ENCODE results near the gene ABHD3.
"Not testable (repeated sequence)": the region's sequence is repeated elsewhere in the genome, so short reads cannot be mapped to it uniquely, and the experiment has no call there.

The ABHD3 gene

DNA sequence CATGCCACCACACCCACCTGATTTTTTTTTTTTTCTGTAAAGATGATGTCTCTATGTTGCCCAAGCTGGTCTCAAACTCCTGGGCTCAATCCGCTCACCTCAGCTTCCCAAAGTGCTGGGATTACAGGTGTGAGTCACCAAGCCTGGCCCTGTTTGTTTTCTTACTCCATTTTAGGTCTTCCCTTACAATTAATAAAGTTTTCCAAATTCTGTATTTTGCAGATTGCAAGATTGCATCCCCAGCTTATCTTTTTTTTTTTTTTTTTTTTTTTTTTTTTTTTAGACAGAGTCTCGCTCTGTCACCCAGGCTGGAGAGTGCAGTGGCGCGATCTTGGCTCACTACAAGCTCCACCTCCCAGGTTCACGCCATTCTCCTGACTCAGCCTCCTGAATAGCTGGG is 64.2 kb downstream of the ABHD3 start:
- DNase-seq, result not testable (repeated sequence)

DNA sequence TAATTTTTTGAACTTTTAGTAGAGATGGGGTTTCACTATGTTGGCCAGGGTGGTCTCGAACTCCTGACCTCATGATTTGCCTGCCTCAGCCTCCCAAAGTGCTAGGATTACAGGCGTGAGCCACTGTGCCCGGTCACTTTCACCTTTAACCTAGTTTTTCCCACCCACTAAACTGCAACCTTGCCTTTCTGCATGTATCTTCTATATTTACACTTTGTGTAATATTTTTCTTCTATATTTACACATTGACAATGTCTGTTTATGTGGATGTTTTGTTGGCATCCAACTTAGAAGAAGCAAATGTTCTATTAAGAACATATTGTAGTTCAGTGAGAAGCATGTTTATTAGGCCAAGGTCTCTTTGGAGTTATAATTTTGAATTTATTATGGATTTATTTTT is 65.8 kb downstream of the ABHD3 start:
- no peak for DNase-seq

DNA sequence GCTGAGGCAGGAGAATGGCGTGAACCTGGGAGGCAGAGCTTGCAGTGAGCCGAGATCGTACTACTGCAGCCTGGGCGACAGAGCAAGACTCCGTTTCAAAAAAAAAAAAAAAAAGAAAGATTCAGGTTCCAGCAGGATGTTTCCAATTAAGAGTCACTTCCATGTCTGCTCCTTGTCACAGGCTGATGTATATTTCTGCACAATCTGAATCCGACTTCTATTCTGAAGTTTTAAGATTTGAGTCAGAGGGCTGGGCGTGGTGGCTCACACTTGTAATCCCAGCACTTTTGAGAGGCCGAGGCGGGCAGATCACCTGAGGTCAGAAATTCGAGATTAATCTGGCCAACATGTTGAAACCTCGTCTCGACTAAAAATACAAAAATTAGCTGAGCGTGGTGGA is 67.8 kb downstream of the ABHD3 start:
- DNase-seq, result no peak

DNA sequence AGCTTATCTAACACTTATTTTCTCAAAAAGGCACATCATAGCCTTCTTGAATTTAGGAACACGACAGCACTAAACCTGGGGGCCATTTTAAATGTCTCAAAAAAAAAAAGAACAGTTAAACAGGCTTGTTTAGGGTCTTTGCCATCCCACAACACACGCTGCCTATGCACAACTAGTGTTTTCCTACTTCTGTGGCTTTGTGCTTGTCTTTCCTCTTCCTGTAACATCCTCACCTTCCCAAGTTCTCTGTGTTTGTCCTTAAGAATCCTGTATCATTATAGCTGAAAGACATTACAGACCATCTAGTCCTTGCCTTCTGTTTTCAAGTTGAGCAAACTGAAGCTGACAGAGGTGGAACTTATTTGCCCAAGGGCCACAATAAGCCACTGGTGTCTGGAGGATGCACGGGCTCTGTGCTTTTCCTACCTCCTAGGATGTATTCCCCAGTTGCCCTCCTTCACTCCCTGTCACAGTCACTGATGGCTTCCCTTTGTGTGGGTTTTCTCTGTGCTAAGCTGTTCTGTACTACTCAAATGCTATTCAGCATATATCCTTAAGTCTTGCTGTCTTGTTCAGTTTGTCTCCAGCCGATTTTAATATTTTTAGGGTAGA is 69.9 kb downstream of the ABHD3 start:
- no peak for DNase-seq

DNA sequence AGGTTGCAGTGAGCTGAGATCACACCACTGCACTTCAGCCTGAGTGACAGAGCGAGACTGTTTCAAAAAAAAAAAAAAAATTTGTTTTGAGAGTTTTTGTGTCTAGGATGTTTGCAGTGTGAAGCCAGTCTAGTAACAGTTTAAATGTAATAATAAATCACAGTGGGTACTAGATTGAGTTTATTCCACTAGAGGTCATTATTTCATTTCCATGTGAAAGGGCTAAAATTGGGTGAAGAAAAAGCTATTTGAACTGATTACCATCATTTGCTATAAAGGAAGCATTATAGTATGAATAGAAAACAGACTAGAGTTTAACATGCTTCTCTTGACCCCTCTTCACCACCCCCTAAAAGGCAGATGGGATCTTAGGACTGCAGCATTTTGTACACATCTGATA is 72.2 kb downstream of the ABHD3 start:
- no peak for DNase-seq

DNA sequence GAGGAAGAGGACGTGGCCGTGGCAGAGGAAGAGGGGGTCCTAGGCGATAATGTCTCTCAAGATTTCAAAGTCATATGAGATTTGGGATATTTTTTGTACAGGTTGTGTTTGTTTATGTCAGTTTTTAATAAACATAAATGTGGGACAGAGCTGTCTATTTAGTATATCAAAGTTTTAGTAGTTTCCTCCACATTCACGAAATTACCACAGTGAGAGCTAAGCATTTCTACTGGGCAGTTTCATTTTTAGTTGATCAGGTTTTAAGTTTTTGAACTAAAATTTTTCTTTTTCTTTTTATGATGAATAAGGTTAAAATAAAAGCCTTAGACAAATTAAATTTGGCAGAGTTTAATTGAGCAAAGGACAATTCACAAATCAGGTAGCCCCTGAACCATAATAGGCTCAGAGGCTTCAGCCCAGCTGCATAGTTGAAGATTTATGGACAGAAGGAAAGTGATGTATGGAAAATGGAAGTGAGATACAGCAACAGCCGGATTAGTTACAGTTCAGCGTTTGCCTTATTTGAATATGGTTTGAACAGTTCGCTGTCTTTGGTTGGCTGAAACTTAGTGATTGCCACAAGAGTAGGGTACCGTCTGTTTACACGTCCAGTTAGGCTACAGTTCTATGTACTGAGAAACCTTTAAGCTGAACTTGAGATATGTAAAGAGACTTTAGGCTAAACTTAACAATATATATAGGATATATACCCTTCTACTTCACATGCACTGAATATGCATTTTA is 75.3 kb downstream of the ABHD3 start:
- DNase-seq, result no peak

DNA sequence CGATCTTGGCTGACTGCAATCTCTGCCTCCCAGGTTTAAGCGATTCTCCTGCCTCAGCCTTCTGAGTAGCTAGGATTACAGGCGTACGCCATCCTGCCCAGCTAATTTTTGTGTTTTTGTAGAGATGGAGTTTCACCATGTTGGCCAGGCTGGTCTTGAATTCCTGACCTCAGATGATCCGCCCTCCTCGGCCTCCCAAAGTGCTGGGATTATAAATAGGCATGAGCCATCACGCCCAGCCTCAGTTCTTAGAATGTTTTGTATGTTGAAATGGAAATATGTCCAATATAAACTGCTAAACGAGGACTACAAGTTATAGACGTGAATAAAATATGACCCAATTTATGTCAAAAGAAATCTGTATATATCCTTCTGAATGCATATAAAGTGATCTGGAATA is 82.9 kb downstream of the ABHD3 start:
- not testable (repeated sequence) for DNase-seq

DNA sequence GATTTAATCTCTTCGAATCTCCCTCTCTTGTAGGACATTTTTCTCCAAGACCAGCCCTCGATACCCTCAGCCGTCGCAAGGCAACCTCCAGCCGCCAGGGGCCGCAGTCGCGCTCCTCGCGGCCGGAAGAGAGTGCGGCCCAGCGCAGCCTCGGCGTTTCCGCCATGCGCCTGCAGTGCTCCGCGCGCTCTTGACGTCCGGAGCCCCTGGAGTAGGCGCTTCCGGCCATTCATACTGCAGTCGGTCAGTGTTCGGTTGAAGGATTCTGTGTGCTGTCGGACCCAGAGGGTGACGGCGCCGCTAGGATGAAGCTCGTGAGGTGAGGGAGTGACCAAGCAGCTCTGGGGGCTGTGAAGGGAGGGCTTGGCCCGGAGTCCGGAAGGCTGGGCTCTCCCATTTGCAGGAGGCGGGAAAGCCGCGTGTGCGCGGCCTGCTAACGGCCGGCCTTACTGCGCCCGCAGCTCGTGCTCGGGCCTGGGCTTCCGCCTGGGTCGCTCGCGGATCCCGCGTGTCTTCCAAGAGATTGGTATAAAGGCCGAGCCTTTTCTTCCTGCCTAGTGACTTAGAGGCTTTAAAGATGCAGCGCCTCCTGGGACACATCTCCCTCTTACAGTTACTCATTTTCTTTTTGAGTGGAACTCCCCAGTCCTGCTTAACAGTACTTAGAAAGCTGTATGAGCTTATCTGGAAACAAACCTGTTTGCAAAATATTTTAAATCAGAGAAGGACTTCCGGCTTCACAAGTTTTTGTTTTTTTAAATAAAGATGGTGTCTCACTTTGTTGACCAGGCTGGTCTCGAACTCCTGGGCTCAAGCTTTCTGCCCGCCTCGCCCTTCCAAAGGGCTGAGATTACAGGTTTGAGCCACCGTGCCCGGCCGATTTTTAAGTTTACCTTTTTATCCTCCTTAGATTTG is 92.2 kb downstream of the ABHD3 start, which contains the start of gene SNRPD1:
TSS of gene SNRPD1 (plus strand) at position 190 of the 915 bp plus-strand sequence. CDS start at position 306, 116 bp downstream.
- peak; percentile 65 to 67 for DNase-seq

DNA sequence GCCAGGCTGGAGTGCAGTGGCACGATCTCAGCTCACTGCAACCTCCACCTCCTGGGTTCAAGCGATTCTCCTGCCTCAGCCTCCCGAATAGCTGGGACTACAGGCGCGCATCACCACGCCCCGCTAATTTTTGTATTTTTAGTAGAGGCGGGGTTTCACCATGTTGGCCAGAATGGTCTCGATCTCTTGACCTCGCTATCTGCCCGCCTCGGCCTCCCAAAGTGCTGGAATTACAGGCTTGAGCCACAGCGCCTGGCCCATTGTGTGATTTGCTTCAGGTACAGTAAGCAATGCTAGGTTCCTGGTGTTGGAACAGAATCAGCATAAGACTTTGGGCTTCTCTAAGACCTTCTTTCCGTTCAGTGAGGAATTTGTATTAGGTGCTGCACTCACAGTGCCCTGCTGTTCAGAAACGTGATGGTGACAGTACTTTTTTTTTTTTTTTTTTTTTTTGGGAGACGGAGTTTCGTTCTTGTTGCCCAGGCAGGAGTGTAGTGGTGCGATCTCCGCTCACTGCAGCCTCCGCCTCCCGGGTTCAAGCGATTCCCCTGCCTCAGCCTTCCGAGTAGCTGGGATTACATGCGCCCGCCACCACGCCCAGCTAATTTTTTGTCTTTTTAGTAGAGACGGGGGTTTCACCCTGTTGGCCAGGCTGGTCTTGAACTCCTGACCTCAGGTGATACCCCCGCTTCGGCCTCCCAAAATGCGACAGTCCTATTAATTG is 93.0 kb downstream of the ABHD3 start:
- DNase-seq, result not testable (repeated sequence)

DNA sequence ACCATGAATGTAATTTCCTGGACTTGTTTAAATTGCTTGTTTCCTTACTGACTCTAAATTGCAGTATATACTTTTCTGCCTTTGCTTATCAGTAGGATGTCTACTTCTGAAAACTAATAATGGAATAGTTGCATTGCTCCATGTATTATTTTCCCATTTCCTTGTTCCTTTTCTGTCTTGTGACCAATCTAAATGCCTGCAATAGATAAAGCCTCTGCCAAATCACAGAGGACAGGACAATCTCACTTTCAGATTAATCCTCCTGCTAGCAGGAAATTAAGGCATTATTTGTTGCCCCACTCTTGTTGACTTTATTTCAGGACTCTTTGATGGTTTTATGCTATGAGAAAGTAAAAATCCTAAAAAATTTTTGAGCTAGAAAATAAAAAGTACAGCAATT is 99.4 kb downstream of the ABHD3 start:
- DNase-seq, result no peak

DNA sequence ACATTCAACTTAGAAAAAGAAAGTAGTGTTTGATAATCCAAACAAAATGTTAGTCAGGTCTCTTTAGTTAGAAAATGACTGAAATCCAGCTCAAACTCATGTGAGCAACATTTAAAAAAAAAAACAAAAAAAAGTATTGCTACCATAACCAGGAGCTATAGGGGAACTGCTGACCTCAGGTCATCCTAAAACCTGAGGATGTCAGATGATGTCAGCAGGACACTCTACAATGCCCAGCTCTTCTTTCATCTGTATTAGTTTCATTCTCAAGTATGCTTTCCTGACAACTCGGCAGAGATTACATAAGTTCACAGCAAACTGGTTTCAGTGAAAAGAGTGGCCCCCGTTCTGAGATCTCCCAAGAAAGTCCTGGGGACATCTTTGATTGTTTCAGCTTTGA is 99.9 kb downstream of the ABHD3 start:
- no peak for DNase-seq

DNA sequence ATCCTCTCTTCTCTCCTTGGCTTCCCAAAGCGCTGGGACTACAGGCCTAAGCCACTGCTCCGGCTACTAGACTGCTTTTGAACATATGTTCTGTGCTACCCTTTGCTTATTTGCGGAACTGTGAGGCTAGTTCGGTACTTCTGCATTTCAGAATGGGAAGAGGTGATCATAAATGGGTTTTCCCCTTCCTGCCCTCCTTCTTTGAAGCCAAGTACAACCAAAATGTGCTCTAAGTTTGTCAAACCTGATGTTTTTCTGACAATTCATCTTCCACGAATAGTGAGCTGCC is 102.3 kb downstream of the ABHD3 start:
- no peak for DNase-seq

All from NCI-H187 (cell line).